HG03108 (cell line): ENCODE results near the gene CDHR3.

Experiments used
- ATAC-seq: cut with Tn5 transposase; IDR thresholded peaks from one replicate; pipeline ENCODE4 v1.9.1; 2021; ENCODE audit warnings: moderate library complexity; ENCODE audit not compliant: unreplicated experiment

The CDHR3 gene, protein sequence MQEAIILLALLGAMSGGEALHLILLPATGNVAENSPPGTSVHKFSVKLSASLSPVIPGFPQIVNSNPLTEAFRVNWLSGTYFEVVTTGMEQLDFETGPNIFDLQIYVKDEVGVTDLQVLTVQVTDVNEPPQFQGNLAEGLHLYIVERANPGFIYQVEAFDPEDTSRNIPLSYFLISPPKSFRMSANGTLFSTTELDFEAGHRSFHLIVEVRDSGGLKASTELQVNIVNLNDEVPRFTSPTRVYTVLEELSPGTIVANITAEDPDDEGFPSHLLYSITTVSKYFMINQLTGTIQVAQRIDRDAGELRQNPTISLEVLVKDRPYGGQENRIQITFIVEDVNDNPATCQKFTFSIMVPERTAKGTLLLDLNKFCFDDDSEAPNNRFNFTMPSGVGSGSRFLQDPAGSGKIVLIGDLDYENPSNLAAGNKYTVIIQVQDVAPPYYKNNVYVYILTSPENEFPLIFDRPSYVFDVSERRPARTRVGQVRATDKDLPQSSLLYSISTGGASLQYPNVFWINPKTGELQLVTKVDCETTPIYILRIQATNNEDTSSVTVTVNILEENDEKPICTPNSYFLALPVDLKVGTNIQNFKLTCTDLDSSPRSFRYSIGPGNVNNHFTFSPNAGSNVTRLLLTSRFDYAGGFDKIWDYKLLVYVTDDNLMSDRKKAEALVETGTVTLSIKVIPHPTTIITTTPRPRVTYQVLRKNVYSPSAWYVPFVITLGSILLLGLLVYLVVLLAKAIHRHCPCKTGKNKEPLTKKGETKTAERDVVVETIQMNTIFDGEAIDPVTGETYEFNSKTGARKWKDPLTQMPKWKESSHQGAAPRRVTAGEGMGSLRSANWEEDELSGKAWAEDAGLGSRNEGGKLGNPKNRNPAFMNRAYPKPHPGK

GRCh38 chr7:105963038-105963667 lies at the start of gene CDHR3:
CDHR3 (plus strand) TSS chr7:105963264; CDS start chr7:105963319, 55 bp downstream.
- ATAC-seq, result no peak

DNA sequence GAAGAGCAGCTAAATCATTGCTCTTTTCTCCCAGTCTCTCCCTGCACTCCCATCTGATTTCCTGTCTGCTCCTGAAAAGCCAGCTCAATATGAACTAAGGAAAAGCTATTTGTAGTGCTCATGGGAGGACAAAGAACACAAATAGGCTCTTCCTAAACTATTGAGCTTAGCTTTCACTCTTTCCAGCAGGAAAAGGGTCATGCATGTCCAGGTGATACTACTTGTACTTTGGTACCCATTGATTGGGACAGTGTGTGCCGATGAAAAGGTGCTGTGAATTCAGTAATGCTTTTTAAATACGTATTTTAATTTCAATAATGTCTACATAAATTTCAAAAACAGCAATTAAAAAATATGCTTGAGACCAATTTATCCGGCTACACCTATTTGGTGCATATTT lies 49.1 kb upstream of the CDHR3 start:
- ATAC-seq, result no peak

DNA sequence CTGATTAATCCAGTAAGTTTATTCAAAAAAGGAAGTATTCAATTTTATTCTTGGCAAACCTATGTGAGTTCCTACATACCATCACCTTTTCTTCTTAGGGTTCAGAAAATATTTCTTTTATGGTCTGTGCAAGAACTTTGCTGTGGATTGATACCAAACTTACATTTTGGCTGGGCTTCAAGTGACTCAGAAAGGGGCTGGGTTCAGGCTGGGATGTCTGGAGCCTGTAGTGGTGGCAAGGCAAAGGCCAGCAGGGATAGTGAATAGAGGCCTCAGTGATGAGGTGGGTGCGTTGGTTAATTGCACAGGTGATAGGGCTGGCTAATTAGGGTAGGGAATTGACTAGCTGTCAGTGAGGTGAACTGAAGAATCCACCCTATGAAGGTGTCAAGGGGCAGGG lies 46.5 kb upstream of the CDHR3 start:
- ATAC-seq, result no peak

DNA sequence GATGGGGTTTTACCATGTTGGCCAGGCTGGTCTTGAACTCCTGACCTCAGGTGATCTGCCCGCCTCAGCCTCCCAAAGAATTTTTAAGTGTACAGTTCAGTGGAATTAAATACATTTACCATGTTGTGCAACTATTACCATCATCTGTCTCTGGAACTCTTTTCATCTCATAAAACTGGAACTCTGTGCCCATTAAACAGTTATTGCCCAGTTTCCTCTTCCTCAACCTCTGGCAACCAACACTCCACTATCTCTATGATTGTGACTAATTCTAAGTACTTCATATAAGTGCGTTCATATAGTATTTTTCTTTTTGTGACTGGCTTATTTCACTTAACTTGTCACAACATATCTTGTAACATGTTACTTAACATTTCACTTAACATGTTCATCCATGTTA lies 45.4 kb upstream of the CDHR3 start:
- no peak for ATAC-seq

DNA sequence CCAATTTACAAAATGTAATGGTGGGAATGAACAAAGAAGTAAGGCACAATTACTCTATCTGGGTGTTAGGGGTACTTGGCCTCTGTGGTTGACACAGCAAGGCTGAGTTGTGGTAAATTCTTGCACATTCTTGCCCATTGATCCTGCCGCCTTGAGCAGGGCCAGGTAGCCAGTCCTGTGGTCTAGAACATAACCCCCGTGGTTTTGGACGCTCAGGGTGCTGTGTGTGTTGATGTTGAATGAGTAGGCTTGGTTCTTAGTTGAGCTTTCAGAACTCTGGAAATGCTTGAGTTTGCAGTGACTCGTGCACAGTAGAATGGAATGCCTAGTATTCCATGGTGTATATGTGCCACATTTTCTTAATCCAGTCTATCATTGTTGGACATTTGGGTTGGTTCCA lies 42.3 kb upstream of the CDHR3 start:
- no peak for ATAC-seq

- ATAC-seq, result no peak
Observed at GRCh38 chr7:105924945-105925344, 38.1 kb upstream of the CDHR3 start.

DNA sequence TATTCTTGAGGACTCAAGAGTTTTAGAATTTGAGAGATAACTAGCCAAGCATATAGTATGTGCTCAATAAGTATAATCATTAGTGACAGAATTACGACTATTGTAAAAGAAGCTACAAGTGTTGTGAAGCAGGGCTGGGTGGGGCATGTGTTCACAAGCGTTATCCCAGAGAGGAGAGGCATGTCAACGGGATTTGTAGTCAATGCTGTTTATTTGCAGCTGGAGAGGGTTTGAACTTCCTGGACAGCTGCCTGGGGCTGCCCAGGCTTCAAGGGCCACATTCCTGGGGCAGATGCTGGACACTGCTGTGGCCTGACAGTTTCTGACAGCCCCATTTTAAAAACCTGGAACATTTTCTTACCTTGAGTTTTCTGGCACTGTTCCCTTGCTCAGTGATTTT lies 36.9 kb upstream of the CDHR3 start:
- ATAC-seq, result no peak

DNA sequence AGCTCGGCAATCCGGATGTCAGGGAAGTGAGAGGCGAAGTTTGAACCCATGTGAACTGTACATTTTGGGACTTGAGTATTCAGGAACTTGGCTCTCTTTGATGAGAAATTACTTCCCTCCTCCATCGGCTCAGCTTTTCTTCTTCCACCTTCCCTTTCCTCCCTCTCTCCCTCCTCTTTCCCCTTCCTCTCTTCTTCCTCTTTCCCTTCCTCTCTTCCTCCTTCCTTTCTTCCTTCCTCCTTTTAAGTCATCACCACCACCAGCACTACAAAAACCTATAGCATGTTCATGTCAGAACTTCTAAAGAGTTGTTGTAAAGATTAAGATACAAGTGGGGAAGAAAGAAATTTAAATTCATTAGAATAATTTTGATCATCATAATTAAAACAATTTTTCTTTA lies 31.9 kb upstream of the CDHR3 start:
- no peak for ATAC-seq

GRCh38 chr7:105932835-105933477 lies 30.1 kb upstream of the CDHR3 start:
- no peak for ATAC-seq

DNA sequence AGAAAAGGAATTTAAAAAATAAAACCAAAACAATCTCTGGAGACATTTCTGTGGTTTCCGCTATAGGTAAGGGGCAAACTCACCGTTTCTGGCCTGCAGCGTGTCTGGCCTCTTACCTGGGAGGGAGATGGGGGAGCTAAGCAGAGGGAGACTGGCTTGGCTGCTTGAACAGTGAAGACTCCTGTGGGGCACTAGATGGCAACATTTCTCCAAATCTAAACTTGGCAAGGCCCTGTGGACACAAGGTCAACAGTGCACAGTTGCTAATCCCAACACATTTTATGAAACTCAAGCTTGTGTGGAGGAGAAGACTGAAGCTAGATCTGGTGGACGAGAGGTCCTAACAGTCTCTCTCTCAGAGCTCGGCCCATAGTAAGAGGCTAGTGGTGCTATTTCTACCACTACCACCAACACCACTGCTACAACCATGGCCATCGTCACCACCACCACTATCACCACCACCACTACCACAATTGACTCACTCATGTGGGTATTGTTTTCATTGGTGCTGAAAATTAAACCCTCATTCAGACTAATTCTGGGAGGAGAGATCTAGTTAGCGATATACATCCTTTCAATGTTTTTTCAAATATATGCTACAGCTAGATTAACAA lies 28.4 kb upstream of the CDHR3 start:
- ATAC-seq, result no peak

DNA sequence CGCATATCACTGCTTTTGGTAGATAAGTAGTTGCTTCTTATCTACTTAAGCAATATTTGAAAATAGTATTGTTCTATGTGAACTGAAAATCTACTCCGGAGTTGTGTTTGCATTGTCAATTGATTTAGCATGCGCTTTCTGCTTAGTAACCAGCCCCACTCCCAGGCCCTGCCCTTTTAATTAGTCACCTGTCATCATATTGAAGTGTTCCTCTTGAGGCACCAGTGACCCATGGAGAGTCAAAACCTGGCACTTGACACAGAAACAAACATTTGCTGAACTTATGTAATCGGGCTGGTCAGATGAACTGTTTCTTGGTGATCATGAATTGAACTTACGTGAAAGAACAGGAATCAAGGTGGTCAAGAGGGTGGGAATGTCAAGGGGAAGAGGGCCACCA lies 27.8 kb upstream of the CDHR3 start:
- no peak for ATAC-seq

DNA sequence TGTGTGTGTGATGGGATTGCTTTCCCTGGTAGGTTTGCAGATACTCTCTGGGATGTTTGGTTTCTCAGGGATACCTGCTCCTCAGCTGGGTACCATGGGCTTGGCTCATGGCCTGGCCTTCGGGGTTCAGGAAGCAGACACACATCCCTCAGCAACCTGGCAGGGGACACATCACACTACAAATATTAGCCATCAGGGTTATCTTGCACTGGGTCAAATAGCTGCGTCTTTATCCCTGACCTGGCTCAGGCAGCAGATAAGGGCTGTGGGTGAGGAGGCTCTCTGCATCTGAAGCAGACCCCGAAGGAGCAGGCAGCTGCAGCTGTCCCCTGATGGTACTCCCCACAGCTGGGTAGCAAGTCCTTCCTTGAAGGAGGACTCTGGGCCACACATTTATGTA lies 25.7 kb upstream of the CDHR3 start:
- no peak for ATAC-seq

- ATAC-seq, result no peak
Observed at GRCh38 chr7:105940109-105940508, 23.0 kb upstream of the CDHR3 start.

DNA sequence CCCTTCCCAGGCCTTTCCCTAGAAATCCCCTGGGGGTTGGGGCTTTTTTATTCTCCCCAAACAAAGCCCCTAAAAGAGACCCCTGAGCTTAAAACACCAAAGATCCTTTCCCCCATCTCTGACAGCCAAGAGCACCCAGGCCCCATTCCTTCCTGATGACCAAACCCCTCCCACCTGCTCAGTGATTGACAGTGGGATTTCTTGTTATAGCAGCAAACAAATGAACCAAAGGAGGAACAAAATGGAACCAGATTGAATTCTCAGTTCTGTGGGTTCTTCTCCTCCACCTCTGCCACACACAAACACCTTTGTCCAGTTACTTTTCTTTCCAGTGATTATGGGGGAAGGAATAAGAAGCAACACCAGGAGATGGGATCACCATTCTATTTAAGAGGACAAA lies 21.5 kb upstream of the CDHR3 start:
- no peak for ATAC-seq

- no peak for ATAC-seq
Observed at GRCh38 chr7:105943486-105943885, 19.6 kb upstream of the CDHR3 start.

- ATAC-seq, result no peak
Observed at GRCh38 chr7:105945848-105946247, 17.2 kb upstream of the CDHR3 start.

- no peak for ATAC-seq
Observed at GRCh38 chr7:105951597-105951996, 11.5 kb upstream of the CDHR3 start.

DNA sequence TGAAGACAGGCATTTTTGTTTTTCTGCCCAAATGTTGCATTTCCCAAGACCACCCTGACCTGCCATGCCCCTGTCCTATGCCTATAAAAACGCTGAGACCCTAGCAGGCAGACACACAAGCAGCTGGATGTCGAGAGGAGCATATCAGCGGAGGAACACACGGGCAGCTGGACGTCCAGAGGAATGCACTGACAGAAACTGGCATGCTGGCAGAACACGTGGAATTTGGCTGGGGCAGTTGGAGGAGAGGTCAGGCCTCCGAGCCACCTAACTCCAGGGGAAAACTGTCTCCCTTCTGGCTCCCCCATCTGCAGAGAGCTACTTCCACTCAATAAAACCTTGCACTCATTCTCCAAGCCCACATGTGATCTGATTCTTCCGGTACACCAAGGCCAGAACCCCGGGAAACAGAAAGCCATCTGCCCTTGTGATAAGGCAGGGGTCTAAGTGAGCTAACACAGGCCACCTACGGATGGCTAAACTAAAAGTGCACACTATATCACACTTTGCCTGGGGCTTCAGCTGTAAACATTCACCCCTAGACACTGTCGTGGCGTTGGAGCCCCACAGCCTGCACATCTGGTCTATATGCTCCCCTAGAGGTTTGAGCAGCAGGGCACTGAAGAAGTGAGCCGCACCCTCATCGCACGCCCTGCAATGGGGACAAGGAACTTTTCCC lies 10.0 kb upstream of the CDHR3 start:
- no peak for ATAC-seq

DNA sequence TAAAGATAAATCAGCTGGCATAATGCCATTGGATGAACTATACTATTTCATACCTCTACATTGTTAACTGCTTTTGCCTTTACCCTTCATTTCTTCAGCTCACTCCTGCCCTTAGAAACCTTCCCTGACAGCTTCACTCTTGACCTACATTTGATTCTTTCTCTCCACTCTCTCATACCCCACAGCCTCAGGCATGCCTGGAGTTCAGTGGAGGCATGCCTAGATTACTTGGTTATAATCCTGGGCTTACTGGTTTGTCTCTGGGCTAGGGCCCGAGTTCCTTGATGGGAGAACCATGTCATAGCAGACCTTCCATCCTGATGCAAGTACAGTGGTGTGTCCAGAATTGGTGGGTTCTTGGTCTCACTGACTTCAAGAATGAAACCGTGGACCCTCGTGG lies 8.4 kb upstream of the CDHR3 start:
- no peak for ATAC-seq
